Fibroblast of lung (primary cell): ENCODE results near the gene C2orf76.

Source experiments
- EZH2 ChIP-seq: IDR thresholded peaks from 2 replicates; pipeline ENCODE4 v1.5.1; 2012; ENCODE audit warnings: low read length, control low read depth, mild to moderate bottlenecking; ENCODE audit errors: missing control alignments
- TF ChIP-seq, protein P1 (sequence below), 2 donors: IDR thresholded peaks in 1 of 2; conservative IDR thresholded peaks in 1 of 2; 1 replicate in 1 of 2; 2 replicates in 1 of 2; pipeline ENCODE4 v1.5.1; 2011 to 2012; ENCODE audit warnings: low read length in 2 of 2, control low read depth in 1 of 2, inconsistent platforms in 1 of 2, low read depth in 1 of 2, mild to moderate bottlenecking in 1 of 2

DNA sequence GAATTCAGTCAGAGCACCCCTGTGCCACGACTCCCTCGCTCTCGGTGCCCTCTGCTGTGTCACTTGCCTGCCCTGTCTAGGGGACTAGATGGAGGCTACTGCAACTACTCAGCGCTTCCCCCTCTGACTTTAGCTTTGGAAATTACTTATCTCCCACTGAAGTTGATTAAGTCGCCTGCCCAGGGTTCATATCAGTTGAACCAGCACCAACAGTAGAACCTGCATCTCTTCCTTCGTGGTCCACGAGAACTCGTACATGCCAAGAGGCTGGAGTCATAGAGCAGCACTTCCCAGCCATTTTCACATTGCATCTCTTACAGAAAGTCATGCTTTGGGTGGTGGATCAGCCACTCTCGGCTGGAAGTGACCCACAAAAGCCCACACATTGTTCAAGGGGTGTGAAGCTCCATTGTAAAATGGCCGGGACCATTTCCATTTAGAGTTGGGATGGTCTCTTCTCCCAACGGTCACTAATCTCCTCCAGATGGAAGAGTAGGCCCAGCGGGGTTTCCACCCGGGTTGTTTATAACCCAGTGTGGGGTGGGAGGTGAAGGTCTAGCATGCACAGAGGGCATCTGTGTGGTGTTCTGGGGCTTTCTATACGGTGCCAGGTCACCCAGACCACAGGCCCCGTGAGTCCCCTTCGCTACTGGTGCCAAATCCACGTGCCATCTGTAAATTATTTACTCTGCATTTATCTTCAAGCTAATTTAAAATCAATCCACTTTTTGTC, 105.0 kb downstream of the C2orf76 start:
- TF ChIP-seq, protein P1, sequence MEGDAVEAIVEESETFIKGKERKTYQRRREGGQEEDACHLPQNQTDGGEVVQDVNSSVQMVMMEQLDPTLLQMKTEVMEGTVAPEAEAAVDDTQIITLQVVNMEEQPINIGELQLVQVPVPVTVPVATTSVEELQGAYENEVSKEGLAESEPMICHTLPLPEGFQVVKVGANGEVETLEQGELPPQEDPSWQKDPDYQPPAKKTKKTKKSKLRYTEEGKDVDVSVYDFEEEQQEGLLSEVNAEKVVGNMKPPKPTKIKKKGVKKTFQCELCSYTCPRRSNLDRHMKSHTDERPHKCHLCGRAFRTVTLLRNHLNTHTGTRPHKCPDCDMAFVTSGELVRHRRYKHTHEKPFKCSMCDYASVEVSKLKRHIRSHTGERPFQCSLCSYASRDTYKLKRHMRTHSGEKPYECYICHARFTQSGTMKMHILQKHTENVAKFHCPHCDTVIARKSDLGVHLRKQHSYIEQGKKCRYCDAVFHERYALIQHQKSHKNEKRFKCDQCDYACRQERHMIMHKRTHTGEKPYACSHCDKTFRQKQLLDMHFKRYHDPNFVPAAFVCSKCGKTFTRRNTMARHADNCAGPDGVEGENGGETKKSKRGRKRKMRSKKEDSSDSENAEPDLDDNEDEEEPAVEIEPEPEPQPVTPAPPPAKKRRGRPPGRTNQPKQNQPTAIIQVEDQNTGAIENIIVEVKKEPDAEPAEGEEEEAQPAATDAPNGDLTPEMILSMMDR (conservative IDR thresholded peaks at IDR 0.05 in 1 of 2, IDR thresholded peaks at IDR 0.05 in 1 of 2; ENCODE audit: low read depth in 1 of 2, low read length in 2 of 2): no peak
- no peak for TF ChIP-seq EZH2
